Adrenal gland (tissue), 5 donors: Measurements from ENCODE around the gene MARCHF3.

Experiments used
- POLR2A ChIP-seq, 2 donors: fragments of 450-650 bp; IDR thresholded peaks; one replicate each; pipeline ENCODE4 v1.6.1; 2017; ENCODE audit warnings: antibody characterized with exemption in 2 of 2, mild to moderate bottlenecking in 2 of 2, moderate library complexity in 1 of 2
- TF ChIP-seq, protein P1 (sequence below), 6 experiments: fragments of 450-650 bp in 4 of 6; fragments of 200-600 bp in 2 of 6; sonication (generic) in 1 of 6; IDR thresholded peaks; 1 replicate in 5 of 6; 2 replicates in 1 of 6; pipeline versions ENCODE4 v1.5.1 to v1.8.0; 2016 to 2021; ENCODE audit warnings: antibody characterized with exemption in 6 of 6, mild to moderate bottlenecking in 2 of 6, moderate library complexity in 1 of 6
- donor health status: DM: no; HTN: no; CAD: no.

- TF ChIP-seq, protein P1, sequence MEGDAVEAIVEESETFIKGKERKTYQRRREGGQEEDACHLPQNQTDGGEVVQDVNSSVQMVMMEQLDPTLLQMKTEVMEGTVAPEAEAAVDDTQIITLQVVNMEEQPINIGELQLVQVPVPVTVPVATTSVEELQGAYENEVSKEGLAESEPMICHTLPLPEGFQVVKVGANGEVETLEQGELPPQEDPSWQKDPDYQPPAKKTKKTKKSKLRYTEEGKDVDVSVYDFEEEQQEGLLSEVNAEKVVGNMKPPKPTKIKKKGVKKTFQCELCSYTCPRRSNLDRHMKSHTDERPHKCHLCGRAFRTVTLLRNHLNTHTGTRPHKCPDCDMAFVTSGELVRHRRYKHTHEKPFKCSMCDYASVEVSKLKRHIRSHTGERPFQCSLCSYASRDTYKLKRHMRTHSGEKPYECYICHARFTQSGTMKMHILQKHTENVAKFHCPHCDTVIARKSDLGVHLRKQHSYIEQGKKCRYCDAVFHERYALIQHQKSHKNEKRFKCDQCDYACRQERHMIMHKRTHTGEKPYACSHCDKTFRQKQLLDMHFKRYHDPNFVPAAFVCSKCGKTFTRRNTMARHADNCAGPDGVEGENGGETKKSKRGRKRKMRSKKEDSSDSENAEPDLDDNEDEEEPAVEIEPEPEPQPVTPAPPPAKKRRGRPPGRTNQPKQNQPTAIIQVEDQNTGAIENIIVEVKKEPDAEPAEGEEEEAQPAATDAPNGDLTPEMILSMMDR (IDR thresholded peaks at IDR 0.05): no peak
- TF ChIP-seq POLR2A (IDR thresholded peaks at IDR 0.05): no peak
These were observed 66.5 kb downstream of the MARCHF3 start for GRCh38 chr5:126963822-126964375.
